Lower leg skin (tissue), 4 donors: Measurements from ENCODE around the gene ZNF718. TPM values are rescaled to one million over a fixed set of nuclear protein-coding genes. Genes with fewer than 3 reads are reported as not detected.
"Not testable (repeated sequence)": the region's sequence is repeated elsewhere in the genome, so short reads cannot be mapped to it uniquely, and the experiment has no call there.

Source experiments
- DNase-seq, 2 donors: peaks; one replicate each; pipeline ENCODE4 v3.0.0-alpha.2; 2019; ENCODE audit warnings: low spot score in 2 of 2
- H3K4me3 ChIP-seq: fragments of 200-600 bp; sonication (generic); 2 replicates; pipeline ENCODE4 v1.5.1; 2017; ENCODE audit warnings: mild to moderate bottlenecking, low read depth; ENCODE audit not compliant: poor library complexity, severe bottlenecking
- CTCF ChIP-seq, 3 donors: fragments of 450-650 bp; IDR thresholded peaks; one replicate each; pipeline ENCODE4 v1.5.1; 2016; ENCODE audit warnings: antibody characterized with exemption in 3 of 3, mild to moderate bottlenecking in 3 of 3, moderate library complexity in 2 of 3
- POLR2A ChIP-seq, 2 donors: fragments of 450-650 bp; IDR thresholded peaks; one replicate each; pipeline ENCODE4 v1.6.1; 2016 to 2017; ENCODE audit warnings: antibody characterized with exemption in 2 of 2, mild to moderate bottlenecking in 1 of 2, moderate library complexity in 1 of 2
- WGBS, 2 donors: methylation state at CpG; one replicate each; pipeline ENCODE4 v1.1.5; 2018; 5-methylcytosine and 5-hydroxymethylcytosine counted together
- intact Hi-C: fragments of 100-400 bp; cut with DNase I; formaldehyde crosslinking; loops from one replicate; pipeline ENCODE4 v1.15.0; 2023; ENCODE audit warnings: low total_unique reads
- total RNA-seq, 4 donors: library from RNA; depleted of rRNA; stranded (reverse); fragments of >200 nt; gene quantifications; one replicate each; pipeline ENCODE4 v1.1.0, GENCODE V29; 2016

ZNF718 gene
- total RNA-seq, 4 donors from 2014 or later = 5.7 to 9.2 (median 7.5) TPM

DNA sequence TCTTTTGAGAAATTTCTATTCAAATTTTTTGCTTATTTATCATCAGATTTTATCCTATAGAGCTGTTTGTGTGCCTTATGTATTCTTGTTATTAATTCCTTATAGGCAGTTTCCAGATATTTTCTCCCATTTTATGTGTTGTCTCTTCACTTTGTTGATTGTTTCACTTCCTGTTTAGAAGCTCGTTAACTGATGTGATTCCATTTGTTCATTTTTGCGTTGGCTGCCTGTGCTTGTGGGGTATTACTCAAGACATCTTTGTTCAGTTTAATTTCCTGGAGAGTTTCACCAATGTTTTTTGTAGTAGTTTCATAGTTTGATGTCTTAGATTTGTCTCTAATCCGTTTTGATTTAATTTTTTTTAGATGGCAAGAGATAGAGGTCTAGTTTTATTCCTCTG, 14.6 kb downstream of the ZNF718 start:
- intact Hi-C loops = no loop called here
- no peak for TF ChIP-seq CTCF (IDR thresholded peaks at IDR 0.05)
- no peak for TF ChIP-seq POLR2A (IDR thresholded peaks at IDR 0.05)
- no peak overlapping the region for H3K4me3 ChIP-seq
- WGBS, 2 donors = 87 to 97% methylated on average over 3 of the region's 3 CpGs
- no peak for DNase-seq

GRCh38 chr4:139691-140090, 15.4 kb downstream of the ZNF718 start:
- no peak for DNase-seq
- H3K4me3 ChIP-seq = no peak overlapping the region
- intact Hi-C loops = no loop called here
- TF ChIP-seq POLR2A (IDR thresholded peaks at IDR 0.05) (no peak), CTCF (IDR thresholded peaks at IDR 0.05) (no peak)
- WGBS, 2 donors = 95 to 96% methylated on average over 8 of the region's 8 CpGs

DNA sequence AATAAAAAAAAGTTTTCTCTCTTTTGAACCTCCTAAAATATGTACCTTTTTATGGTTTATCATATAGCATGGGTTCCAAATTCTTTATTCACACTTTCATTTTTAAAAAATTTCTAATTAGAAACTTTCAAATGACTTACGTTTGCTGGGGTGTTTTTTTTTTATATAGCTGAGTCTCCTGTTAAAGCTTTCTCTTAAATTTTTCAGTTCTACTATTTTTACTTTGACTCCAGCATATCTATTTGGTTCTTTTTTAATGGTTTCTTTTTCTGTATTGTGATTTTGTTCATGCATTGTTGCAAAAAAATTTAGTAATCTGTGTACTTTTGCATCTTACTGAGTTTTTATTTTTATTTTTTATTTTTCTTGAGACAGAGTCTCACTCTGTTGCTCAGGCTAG, 22.3 kb downstream of the ZNF718 start:
- intact Hi-C loops = no loop called here
- no peak overlapping the region for H3K4me3 ChIP-seq
- TF ChIP-seq CTCF (IDR thresholded peaks at IDR 0.05) (no peak), POLR2A (IDR thresholded peaks at IDR 0.05) (no peak)
- 87 to 95% methylated on average over 1 of the region's 1 CpG for WGBS, 2 donors
- DNase-seq = no peak

GRCh38 chr4:147233-147632, 22.9 kb downstream of the ZNF718 start:
- no peak for DNase-seq
- WGBS, 2 donors = 95 to 98% methylated on average over 4 of the region's 4 CpGs
- H3K4me3 ChIP-seq = no peak overlapping the region
- intact Hi-C loops = no loop called here
- TF ChIP-seq CTCF (IDR thresholded peaks at IDR 0.05) (no peak), POLR2A (IDR thresholded peaks at IDR 0.05) (no peak)

- intact Hi-C loops = no loop called here
- WGBS, 2 donors = 96 to 97% methylated on average over 4 of the region's 4 CpGs
- no peak overlapping the region for H3K4me3 ChIP-seq
- no peak for DNase-seq
- no peak for TF ChIP-seq POLR2A (IDR thresholded peaks at IDR 0.05)
- TF ChIP-seq CTCF (IDR thresholded peaks at IDR 0.05) = no peak
These were observed 37.4 kb downstream of the ZNF718 start for GRCh38 chr4:161496-162284.

- 97 to 100% methylated on average over 3 of the region's 3 CpGs for WGBS, 2 donors
- intact Hi-C loops, DNase-seq, H3K4me3 ChIP-seq: not testable (repeated sequence)
These were observed 45.3 kb downstream of the ZNF718 start for GRCh38 chr4:169640-170039.

DNA sequence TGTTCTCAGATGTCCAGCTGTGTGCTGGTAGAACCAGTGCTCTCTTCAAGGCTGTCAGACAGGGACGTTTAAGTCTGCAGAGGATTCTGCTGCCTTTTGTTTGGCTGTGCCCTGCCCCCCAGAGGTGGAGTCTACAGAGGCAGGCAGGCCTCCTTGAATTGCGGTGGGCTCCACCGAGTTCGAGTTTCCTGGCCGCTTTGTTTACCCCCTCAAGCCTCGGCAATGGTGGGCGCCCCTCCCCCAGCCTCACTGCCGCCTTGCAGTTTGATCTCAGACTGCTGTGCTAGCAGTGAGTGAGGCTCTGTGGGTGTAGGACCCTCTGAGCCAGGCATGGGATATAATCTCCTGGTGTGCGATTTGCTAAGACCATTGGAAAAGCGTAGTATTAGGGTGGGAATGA, 47.0 kb downstream of the ZNF718 start:
- 98 to 99% methylated on average over 10 of the region's 10 CpGs for WGBS, 2 donors
- DNase-seq, intact Hi-C loops, H3K4me3 ChIP-seq: not testable (repeated sequence)
